HCT116 (cell line): ENCODE data around the gene CACNB2. TPM values are rescaled to one million over a fixed set of nuclear protein-coding genes. Genes with fewer than 3 reads are reported as not detected.

Experiments
- ATAC-seq: fragments of 200-7000 bp; cut with Tn5 transposase; 2 replicates; pipeline ENCODE4 v1.9.1; 2020; ENCODE audit warnings: mild to moderate bottlenecking, moderate library complexity
- BruUV-seq: library from RNA; stranded (reverse); fragments of 400-500 nt; replicated peaks from 2 replicates; lab custom pipeline; 2021; lab: Mats Ljungman, UMichigan
- CTCF ChIA-PET: fragments of 300-600 bp; sonication (Branson Sonifier 250); formaldehyde crosslinking; loops from one replicate; lab custom pipeline; 2021; ENCODE audit warnings: antibody characterized with exemption; lab: Charles Lee
- POLR2A ChIA-PET: fragments of 300-600, 350-600 bp; sonication (Branson Sonifier 250); formaldehyde crosslinking; loops from one replicate; lab custom pipeline; 2021; ENCODE audit warnings: antibody characterized with exemption; lab: Charles Lee
- RAD21 ChIA-PET, 2 experiments: fragments of 300-600 bp; sonication (Branson Sonifier 250); formaldehyde crosslinking; loops; one replicate each; lab custom pipeline; 2023; ENCODE audit warnings: low total read pairs in 2 of 2; ENCODE audit not compliant: uncharacterized antibody in 2 of 2, unreplicated experiment in 2 of 2, low non-redundant PET in 1 of 2; lab: Charles Lee
- DNase-seq: peaks from one replicate; pipeline ENCODE4 v3.0.0-alpha.2; 2010; ENCODE audit warnings: low read depth, low spot score
- H2AFZ ChIP-seq: fragments of 200-600 bp; shearing (Covaris generic), sonication (generic); 2 replicates; pipeline ENCODE4 v1.6.1; 2017; ENCODE audit warnings: low read depth, mixed run types, mixed read lengths, antibody characterized with exemption, low read length; ENCODE audit not compliant: poor library complexity, severe bottlenecking
- H3K27ac ChIP-seq: 2 replicates; pipeline ENCODE4 v1.5.1; 2012; ENCODE audit warnings: low read depth, low read length
- H3K27me3 ChIP-seq: fragments of 200-600 bp; sonication (generic); 2 replicates; pipeline ENCODE4 v1.6.1; 2016; ENCODE audit warnings: mixed run types, low read length, mixed read lengths; ENCODE audit not compliant: insufficient read depth
- H3K36me3 ChIP-seq, 2 experiments: fragments of 200-500 bp in 1 of 2; fragments of 200-600 bp in 1 of 2; sonication (Bioruptor generic) in 1 of 2; sonication (generic) in 1 of 2; 2 replicates each; pipeline versions ENCODE4 v1.5.1 to v1.6.1; 2014 to 2016; ENCODE audit warnings: low read length in 2 of 2, inconsistent platforms in 1 of 2, mixed read lengths in 1 of 2, mixed run types in 1 of 2; ENCODE audit not compliant: insufficient read depth in 2 of 2, control insufficient read depth in 1 of 2
- H3K4me1 ChIP-seq, 2 experiments: fragments of 200-600 bp in 1 of 2; sonication (generic) in 1 of 2; 2 replicates each; pipeline versions ENCODE4 v1.5.1 to v1.6.1; 2012 to 2017; ENCODE audit warnings: low read length in 2 of 2, inconsistent platforms in 1 of 2, mild to moderate bottlenecking in 1 of 2, mixed read lengths in 1 of 2, mixed run types in 1 of 2, moderate library complexity in 1 of 2; ENCODE audit not compliant: insufficient read depth in 2 of 2, control insufficient read depth in 1 of 2
- H3K4me2 ChIP-seq: fragments of 200-600 bp; sonication (generic); 2 replicates; pipeline ENCODE4 v1.6.1; 2017; ENCODE audit warnings: mixed run types, low read length, mixed read lengths
- H3K4me3 ChIP-seq, 2 experiments: fragments of 200-600 bp in 1 of 2; sonication (generic) in 1 of 2; replicated peaks in 1 of 2; 2 replicates each; pipeline ENCODE4 v1.5.1; 2011 to 2016; ENCODE audit warnings: low read length in 2 of 2, control low read depth in 1 of 2, low read depth in 1 of 2, mild to moderate bottlenecking in 1 of 2, mixed read lengths in 1 of 2, mixed run types in 1 of 2
- H3K79me2 ChIP-seq: fragments of 200-600 bp; sonication (generic); 2 replicates; pipeline ENCODE4 v1.6.1; 2017; ENCODE audit warnings: mild to moderate bottlenecking, mixed run types, low read length, moderate library complexity, mixed read lengths; ENCODE audit not compliant: insufficient read depth
- H3K9ac ChIP-seq: fragments of 200-600 bp; sonication (generic); 2 replicates; pipeline ENCODE4 v1.6.1; 2016; ENCODE audit warnings: low read length, mixed read lengths
- H3K9me2 ChIP-seq: fragments of 200-600 bp; sonication (generic), shearing (Covaris generic); 2 replicates; pipeline ENCODE4 v1.6.1; 2017; ENCODE audit warnings: mixed run types, mild to moderate bottlenecking, moderate library complexity; ENCODE audit not compliant: insufficient read depth
- H3K9me3 ChIP-seq, 2 experiments: fragments of 200-500 bp in 1 of 2; fragments of 200-600 bp in 1 of 2; sonication (Bioruptor generic) in 1 of 2; sonication (generic) in 1 of 2; 2 replicates each; pipeline ENCODE4 v1.6.1; 2014 to 2017; ENCODE audit warnings: low read length in 2 of 2, mixed read lengths in 2 of 2, inconsistent platforms in 1 of 2, low read depth in 1 of 2, mild to moderate bottlenecking in 1 of 2, mixed run types in 1 of 2, moderate library complexity in 1 of 2; ENCODE audit not compliant: control insufficient read depth in 1 of 2, insufficient read depth in 1 of 2
- H4K20me1 ChIP-seq: fragments of 200-600 bp; sonication (generic), shearing (Covaris generic); 2 replicates; pipeline ENCODE4 v1.6.1; 2017; ENCODE audit warnings: mixed run types, mild to moderate bottlenecking, moderate library complexity; ENCODE audit not compliant: insufficient read depth
- CEBPB ChIP-seq: IDR thresholded peaks from 2 replicates; pipeline ENCODE4 v1.6.1; 2012; ENCODE audit warnings: low read depth
- CTCF ChIP-seq, 3 experiments: fragments of 200-600 bp in 1 of 3; sonication (generic) in 1 of 3; IDR thresholded peaks in 2 of 3; conservative IDR thresholded peaks in 1 of 3; 2 replicates each; pipeline ENCODE4 v1.5.1; 2012 to 2017; ENCODE audit warnings: low read depth in 2 of 3, low read length in 2 of 3, antibody characterized with exemption in 1 of 3, borderline replicate concordance in 1 of 3, control low read depth in 1 of 3, mild to moderate bottlenecking in 1 of 3, mixed read lengths in 1 of 3, mixed run types in 1 of 3, moderate library complexity in 1 of 3; ENCODE audit not compliant: insufficient read depth in 1 of 3
- EGR1 ChIP-seq: IDR thresholded peaks from 2 replicates; pipeline ENCODE4 v1.6.1; 2012; ENCODE audit warnings: low read depth
- ELF1 ChIP-seq: IDR thresholded peaks from 2 replicates; pipeline ENCODE4 v1.6.1; 2012; ENCODE audit warnings: low read depth, borderline replicate concordance
- EZH2 ChIP-seq: fragments of 200-600 bp; sonication (generic); IDR thresholded peaks from 2 replicates; pipeline ENCODE4 v1.6.1; 2017; ENCODE audit warnings: antibody characterized with exemption, mixed run types
- EZH2phosphoT487 ChIP-seq: fragments of 200-600 bp; IDR thresholded peaks from 2 replicates; pipeline ENCODE4 v1.6.1; 2018; ENCODE audit warnings: antibody characterized with exemption, borderline replicate concordance
- FOSL1 ChIP-seq: IDR thresholded peaks from 2 replicates; pipeline ENCODE4 v1.6.1; 2012; ENCODE audit warnings: low read depth
- MAX ChIP-seq: IDR thresholded peaks from 2 replicates; pipeline ENCODE4 v1.6.1; 2012
- POLR2AphosphoS5 ChIP-seq: IDR thresholded peaks from 2 replicates; pipeline ENCODE4 v1.6.1; 2011; ENCODE audit warnings: mild to moderate bottlenecking, low read depth, low read length, moderate library complexity
- REST ChIP-seq: IDR thresholded peaks from 2 replicates; pipeline ENCODE4 v1.6.1; 2012; ENCODE audit warnings: low read depth
- SIN3A ChIP-seq: IDR thresholded peaks from 2 replicates; pipeline ENCODE4 v1.6.1; 2012; ENCODE audit warnings: low read depth
- SP1 ChIP-seq: IDR thresholded peaks from 2 replicates; pipeline ENCODE4 v1.6.1; 2012; ENCODE audit warnings: low read depth
- SRF ChIP-seq: IDR thresholded peaks from 2 replicates; pipeline ENCODE4 v1.6.1; 2012; ENCODE audit warnings: low read depth
- TCF7L2 ChIP-seq: IDR thresholded peaks from 2 replicates; pipeline ENCODE4 v1.7.0; 2011; ENCODE audit warnings: borderline replicate concordance, inconsistent platforms; ENCODE audit not compliant: insufficient read depth, insufficient read length; ENCODE audit errors: extremely low read depth
- YY1 ChIP-seq: IDR thresholded peaks from 2 replicates; pipeline ENCODE4 v1.6.1; 2011; ENCODE audit warnings: low read length, low read depth, moderate library complexity, mild to moderate bottlenecking; ENCODE audit not compliant: insufficient replicate concordance; ENCODE audit errors: extremely low read depth
- ZFX ChIP-seq: fragments of 450-650 bp; IDR thresholded peaks from 2 replicates; pipeline ENCODE4 v1.6.1; 2017
- intact Hi-C: fragments of 100-400 bp; cut with micrococcal nuclease; formaldehyde crosslinking; loops from 2 replicates; pipeline ENCODE4 v1.10.0; 2022
- total RNA-seq: library from RNA; stranded (reverse); gene quantifications from one replicate; pipeline ENCODE4 v1.2.1, GENCODE V29; 2021; ENCODE audit not compliant: unreplicated experiment

Gene CACNB2
- total RNA-seq, 1 experiment from 2014 or later: 0.71 TPM

GRCh38 chr10:18341055-18341454, 200.8 kb downstream of the CACNB2 start:
- H3K4me2 ChIP-seq: no peak overlapping the region
- ChIA-PET CTCF (no interaction called here), POLR2A (no interaction called here), RAD21 (no interaction called here)
- BruUV-seq: no TSS peak
- DNase-seq (no peak), ATAC-seq (no peak)
- H3K36me3 ChIP-seq: no peaks in the 10 kb centered on the region
- no peaks in the 10 kb centered on the region for H3K4me1 ChIP-seq
- no peaks in the 10 kb centered on the region for H3K9me3 ChIP-seq
- TF ChIP-seq TCF7L2: no peak
- no peak for TF ChIP-seq SP1
- no peak for TF ChIP-seq MAX
- TF ChIP-seq SRF: no peak
- TF ChIP-seq REST: no peak
- no peak for TF ChIP-seq EGR1
- no peak for TF ChIP-seq POLR2AphosphoS5
- no peak for TF ChIP-seq CEBPB
- no peak for TF ChIP-seq ZFX
- no peak for TF ChIP-seq SIN3A
- TF ChIP-seq CTCF (IDR thresholded peaks at IDR 0.05 in 2 of 3, conservative IDR thresholded peaks at IDR 0.05 in 1 of 3; ENCODE audit: borderline replicate concordance in 1 of 3, insufficient read depth in 1 of 3, low read depth in 2 of 3, low read length in 2 of 3): no peak
- no peak for TF ChIP-seq EZH2phosphoT487
- no peak for TF ChIP-seq EZH2
- no peak for TF ChIP-seq YY1
- no peak for TF ChIP-seq FOSL1
- TF ChIP-seq ELF1: no peak
- H3K27me3 ChIP-seq: peaks cover 6% of the 10 kb centered on the region; the same call in 1 of the 2 replicates
- no peak overlapping the region for H2AFZ ChIP-seq
- no peak overlapping the region for H3K9ac ChIP-seq
- H3K27ac ChIP-seq: no peak overlapping the region
- no peak overlapping the region for H3K4me3 ChIP-seq
- H4K20me1 ChIP-seq: no peaks in the 10 kb centered on the region
- H3K9me2 ChIP-seq: no peaks in the 10 kb centered on the region
- no peaks in the 10 kb centered on the region for H3K79me2 ChIP-seq
- intact Hi-C loops: no loop called here
